ENCODE results near the gene ZIC2.
"Not testable (repeated sequence)": the region's sequence is repeated elsewhere in the genome, so short reads cannot be mapped to it uniquely, and the experiment has no call there.

Gene ZIC2

DNA sequence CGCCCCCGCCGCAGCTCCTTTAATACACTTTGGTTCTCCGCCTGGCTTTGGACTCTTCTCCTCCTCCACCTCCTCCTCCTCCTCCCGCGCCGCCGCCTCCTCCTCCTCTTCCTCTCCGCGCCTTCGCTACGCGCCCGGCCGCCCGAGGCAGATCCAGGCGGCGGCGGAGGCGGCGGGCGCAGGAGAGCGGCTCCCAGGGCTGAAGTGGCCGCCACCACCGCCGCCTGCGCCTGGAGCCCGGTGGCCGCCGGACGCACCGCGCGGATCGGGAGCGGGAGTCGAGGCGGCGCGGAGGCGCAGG is at the start of gene ZIC2:
TSS of gene ZIC2 (plus strand) at position 50 of the 301 bp plus-strand sequence. CDS start 281 bp downstream, outside the sequence.
- no peak for DNase-seq

DNA sequence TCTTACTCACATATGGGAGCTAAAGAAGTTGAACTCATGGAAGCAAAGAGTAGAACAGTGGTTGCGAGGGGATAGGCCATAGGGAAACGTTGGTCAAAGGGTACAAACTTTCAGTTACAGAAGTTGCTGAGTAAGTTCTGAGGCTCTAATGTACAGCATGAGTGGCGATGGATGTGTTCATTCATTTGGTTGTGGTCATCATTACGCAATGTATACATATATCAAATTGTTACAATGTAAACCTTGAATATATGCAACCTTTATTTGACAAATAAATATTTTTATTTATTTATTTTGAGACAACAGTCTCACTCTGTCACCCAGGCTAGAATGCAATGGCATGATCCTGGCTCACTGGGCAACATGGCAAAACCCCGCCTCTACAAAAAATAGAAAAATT is 48.7 kb upstream of the ZIC2 start:
- no peak for DNase-seq

DNA sequence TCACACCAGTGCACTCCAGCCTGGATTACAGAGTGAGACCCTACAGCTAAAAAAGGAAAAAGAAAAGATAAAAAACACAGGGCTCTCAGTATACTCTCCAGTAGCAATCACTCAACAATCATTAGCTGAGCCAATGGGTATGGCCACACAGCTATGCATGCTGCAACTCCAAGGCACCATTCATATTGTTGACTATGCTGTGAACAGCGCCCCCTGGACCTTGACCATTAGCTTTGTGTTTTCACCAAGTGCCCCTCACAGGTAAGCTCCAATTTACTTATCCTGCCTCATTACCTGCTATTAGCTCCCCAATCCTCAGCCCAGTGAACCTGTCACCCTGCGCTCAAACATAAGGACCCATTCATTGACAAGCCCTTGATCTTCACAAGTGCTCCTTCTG is 45.8 kb upstream of the ZIC2 start:
- no peak for DNase-seq

DNA sequence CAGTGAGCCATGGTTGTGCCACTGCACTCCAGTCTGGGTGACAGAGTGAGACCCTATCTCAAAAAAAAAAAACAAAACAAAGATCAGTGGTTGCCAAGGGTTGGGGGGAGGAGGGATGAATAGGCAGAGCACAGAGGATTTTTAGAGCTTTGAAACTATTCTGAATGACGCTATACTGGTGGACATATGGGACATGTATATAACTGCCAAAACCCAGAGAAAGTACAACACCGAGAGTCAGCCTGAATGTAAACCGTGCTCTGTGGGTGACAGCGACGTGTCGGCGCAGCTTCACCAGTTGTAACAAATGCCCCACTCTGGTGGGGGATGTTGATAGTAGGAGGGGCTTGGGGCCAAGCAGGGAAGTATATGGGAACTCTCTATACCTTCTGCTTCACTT is 42.9 kb upstream of the ZIC2 start:
- no peak for DNase-seq

DNA sequence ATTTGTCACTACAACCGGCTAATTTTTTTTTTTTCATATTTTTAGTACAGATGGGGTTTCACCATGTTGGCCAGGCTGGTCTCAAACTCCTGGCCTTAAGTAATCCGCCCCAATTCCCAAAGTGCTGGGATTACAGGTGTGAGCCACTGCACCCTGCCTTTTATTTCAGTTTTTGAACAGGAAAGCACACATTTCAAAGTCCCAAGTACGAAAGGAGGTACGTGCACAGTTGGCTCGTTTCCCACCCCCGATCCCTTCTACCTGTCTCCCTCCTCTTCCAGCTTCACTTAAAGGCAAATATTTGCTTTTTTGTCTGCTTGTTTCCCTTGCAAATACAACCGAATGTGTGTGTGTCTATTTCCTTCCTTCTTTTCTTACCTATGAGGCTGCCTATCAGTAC is 40.5 kb upstream of the ZIC2 start:
- DNase-seq, result no peak

DNA sequence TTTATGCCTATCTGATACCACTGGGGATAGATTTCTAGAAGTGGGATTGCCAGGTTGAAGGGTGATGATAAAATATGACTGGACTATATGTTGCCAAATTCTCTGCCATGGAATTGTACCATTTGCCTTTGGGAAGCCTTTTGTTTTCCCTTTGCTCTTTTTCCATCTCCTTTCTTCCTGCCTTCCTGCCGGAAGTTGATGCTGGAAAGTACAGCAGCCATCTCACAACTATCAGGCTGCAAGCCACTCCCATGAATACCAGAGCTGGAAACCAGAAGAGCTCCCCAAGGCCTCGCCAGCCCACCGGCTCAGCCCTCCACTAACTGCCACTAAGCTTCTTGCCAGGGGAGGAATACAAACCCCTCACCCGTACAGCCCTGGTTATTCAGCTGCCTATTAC is 39.7 kb upstream of the ZIC2 start:
- DNase-seq, result no peak

DNA sequence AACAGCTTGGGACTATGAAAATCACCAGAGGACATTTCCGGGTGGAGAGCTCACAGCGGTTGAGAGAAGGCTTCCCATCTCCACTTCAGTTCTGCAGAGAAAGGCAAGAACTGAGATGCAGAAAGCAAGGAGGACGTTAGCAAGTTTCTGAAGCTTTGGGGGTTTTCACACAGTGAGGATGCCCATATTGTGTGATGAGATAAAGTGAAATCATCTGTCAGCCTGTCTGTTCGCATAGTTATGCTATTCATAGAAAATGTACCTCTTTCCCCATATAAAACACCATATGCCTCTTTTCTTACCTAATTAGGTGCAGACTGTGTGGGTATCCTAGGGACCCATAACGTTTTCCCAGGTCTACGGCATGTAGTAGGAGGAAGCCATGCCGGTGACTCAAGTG is 37.5 kb upstream of the ZIC2 start:
- DNase-seq, result no peak

DNA sequence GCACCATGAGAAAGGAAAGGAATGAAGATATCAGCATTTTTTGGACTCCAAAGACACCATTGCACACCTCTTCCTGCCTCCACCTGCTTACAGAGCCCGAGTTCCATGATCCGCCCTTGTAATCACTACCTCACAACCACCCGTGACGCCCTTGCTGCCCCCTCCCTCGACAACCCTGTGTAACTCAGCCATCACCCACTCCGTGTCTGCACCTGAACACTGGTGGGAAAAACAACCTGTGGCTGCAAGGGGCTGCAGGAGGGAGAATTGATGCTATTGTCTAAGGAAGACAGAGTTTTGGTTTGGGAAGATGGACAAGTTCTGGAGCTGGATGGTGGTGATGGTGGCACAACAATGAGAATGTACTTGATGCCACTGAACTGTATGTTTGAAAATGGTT is 37.0 kb upstream of the ZIC2 start:
- DNase-seq, result no peak

DNA sequence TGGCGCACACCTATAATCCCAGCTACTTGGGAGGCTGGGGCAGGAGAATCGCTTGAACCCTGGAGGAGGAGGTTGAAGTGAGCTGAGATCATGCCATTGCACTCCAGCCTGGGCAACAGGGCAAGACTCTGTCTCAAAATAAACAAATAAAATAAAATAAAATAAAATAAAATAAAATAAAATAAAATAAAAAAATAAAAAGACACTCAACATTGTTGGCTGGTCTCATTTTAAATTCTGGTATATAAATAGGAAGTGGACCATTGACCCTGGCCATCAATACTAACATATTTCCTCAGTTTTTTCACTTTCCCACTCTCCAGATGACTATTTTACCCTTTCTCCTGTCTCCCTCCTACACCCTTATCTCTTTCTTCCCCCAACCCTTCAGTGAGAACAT is 36.1 kb upstream of the ZIC2 start:
- DNase-seq, result not testable (repeated sequence)

DNA sequence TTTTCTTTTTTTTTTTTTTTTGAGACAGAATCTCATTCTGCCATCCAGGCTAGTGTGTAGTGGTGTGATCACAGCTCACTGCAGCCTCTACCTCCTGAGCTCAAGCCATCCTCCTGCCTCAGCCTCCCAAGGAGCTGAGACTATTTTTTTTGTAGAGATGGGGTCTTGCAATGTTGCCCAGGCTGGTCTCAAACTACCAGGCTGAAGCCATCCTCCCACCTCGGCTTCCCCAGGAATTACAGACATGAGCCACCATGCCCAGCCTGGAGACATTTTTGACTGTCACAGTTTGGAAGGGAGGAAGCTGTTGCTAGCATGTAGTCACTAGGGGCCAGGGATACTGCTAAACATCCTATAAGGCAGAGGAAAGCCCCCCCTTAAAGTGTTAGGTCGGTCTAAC is 33.9 kb upstream of the ZIC2 start:
- DNase-seq, result no peak

DNA sequence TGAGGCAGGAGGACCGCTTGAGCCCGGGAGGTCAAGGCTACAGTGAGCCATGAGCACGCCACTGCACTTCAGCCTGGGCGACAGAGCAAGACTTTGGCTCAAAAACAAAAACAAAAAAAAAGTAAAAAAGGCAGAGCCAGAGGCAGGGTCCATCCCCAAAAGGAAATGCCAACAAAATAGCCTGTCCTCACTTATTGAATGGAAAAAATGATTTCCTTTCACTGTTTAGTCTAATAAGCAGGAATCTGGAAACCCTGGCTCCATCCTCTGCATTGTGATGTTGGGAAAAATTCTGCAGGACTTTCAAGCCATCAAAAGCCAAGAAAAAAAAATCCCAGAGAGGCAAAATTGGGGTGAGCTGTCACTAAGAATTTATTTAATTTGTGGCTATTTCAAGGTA is 33.2 kb upstream of the ZIC2 start:
- no peak for DNase-seq

DNA sequence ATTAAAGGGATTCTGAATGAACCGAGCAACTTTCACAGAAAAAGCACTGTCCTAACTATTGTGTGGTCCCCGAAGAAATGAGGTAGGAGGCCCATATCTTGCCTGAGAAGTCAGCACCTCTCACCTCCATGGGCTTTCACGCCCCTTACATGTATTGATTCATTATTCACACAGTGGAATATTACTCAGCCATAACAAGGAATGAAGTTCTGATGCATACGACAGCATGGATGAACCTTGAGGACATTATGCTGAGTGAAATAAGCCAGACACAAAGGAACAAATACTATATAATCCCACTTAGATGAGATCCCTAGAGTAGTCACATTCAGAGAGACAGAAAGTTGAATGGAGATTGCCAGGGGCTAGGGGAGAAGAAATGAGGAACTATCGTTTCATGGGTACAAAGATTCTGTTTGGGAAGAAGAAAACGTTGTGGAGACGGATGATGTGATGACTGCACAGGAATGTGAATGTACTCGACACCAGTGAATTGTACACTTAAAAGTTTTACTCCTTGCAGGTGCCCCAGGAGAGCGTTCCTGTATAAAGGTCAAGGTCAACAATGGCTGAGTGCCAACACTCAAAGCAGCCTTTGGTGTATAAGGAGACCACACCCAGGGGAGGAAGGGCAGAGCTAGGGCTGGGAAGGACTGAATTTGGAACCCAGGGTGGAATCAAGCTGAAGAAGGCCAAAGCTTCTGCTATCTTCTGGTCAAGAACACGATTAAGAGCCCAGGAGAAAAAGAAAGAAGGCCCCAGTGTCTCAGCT is 32.5 kb upstream of the ZIC2 start:
- no peak for DNase-seq

DNA sequence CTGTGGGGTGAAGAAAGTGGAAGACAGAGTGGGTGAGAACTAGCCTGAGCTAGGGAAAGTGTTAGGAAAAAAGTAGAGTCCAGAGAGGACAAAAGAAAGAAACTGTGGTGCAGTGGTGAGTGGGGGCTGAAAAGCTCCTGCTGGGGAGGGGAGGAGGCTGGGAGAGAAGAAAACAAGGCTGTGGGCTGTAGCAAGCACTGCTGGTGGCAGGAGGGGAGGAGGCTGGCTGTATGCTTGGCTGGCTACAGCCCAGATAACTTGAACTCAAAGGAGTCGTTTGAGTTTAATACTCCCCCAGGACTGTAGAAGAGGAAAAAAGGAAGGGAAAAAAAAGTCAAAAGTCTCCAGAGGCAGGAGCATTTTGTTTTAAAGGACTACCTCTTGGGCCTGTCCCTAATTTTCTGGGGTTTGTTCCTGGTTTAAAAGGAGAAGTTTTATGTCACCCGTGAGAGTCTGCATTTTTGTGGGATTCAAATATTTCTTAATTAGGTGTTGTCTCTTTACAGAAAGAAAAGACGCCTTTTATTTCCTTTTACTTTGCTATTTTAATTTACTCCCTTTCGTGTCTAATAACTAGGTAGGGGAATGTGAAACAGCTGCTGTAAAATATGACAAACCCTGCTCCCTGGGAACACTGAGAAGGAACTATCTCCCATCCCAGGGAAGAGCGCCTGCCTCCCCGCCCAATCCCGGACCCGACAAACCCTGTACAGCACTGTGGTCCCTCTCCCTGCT is 31.7 kb upstream of the ZIC2 start:
- DNase-seq, result no peak

DNA sequence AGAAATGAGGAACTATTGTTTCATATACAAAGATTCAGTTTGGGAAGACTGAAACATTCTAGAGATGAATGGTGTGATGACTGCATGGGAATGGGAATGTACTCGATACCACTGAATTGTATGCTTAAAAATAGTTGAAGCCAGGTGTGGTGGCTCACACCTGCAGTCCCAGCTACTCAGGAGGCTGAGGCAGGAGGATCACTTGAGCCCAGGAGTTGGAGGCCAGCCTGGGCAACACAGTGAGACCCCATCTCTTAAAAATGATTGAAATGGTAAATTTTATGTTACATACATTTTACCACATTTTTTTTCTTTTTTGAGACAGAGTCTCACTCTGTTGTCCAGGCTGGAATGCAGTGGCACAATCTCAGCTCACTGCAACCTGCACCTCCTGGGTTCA is 29.9 kb upstream of the ZIC2 start:
- DNase-seq, result not testable (repeated sequence)

DNA sequence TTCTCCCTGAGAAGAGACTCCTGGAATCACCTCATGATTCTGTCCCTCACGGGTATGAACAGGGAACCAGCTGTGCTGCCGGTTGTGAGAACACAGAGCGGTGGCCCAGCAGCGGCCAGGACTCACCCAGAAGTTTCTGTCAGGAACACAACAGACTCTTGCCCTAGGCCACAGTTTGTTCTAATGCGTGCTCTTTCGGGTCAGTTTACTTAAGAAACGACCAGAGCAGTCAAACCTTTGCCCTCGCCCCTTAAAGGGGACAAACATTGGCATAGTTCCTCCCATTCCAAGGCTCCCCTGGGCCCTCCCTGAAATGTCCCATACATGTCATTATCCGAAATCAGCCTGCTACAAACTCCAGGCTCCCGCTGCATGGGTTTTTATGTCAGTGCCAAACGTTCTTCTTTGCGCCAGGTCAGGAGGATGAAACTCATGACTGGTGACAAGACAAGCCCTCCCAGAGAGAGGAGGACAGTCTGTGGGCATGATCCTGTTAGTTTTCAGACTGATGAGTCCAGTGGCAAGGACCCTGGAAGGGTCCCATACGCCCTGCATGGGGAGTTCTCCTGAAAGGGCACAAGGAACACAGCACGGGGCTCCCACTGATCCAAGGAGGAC is 28.3 kb upstream of the ZIC2 start:
- no peak for DNase-seq

DNA sequence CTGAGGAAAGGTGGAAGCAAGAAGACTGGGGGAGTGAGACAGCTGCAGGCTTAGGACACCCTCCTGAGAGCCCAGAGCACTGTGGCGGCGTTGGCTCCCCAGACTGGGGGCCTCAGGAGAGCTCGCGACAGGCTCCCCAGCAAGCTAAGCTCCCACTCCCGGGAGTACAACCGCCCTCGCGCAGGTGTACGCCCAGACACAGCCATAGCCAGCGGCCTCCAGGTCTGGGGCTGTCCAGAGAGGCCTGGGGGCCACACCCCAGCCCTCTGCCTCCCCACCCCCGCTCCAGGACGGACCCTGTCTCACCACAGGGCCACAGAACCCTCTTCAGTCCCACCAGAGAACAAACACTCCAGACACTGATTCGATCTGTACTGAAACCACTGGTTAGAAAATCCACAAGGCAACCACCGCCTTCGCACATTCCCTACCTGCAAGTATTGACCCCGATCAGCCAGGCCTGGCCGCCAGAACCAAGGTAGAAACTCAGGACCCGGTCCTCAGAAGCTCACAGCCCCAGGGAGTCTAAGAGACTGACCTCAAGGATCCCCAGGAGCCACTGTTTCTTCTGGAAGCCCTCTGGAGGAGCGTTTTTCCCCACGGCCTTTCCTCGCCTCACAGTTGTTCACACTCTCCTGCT is 26.4 kb upstream of the ZIC2 start:
- DNase-seq, result no peak

DNA sequence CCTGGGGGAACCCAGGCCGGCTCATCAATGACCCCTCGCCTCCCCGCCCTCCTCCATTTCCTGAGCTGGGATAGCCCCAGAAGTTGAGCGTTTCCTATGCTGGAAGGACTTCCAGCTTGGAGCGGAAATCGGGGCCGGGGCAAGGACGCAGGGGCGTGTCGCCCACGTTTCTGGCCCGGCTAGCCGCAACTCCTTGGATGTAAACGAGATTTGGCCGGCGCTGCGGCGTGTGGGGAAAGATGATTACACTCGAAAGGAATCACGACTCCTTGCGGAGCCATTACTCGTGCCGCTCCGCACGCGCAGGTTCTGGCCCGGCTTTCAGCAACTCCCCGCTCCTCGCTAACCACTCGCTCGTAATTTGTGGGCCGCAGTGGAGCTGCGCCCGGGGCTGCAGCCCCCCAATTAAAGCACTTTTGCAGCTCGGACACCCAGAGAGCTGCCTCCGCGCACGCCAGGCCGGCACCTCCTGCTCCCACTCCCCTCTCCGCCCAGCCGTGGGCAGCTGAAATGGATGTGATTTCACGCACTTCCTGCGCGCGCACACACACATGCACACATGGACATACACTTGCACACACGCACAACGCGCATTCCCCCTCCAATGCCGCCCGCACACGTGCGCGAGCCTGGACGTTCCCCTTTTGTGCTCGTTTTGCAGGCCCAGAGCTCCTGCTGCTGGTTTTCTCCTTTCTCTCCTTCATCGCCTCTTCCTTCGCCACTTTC is 25.7 kb upstream of the ZIC2 start:
- DNase-seq, result no peak

DNA sequence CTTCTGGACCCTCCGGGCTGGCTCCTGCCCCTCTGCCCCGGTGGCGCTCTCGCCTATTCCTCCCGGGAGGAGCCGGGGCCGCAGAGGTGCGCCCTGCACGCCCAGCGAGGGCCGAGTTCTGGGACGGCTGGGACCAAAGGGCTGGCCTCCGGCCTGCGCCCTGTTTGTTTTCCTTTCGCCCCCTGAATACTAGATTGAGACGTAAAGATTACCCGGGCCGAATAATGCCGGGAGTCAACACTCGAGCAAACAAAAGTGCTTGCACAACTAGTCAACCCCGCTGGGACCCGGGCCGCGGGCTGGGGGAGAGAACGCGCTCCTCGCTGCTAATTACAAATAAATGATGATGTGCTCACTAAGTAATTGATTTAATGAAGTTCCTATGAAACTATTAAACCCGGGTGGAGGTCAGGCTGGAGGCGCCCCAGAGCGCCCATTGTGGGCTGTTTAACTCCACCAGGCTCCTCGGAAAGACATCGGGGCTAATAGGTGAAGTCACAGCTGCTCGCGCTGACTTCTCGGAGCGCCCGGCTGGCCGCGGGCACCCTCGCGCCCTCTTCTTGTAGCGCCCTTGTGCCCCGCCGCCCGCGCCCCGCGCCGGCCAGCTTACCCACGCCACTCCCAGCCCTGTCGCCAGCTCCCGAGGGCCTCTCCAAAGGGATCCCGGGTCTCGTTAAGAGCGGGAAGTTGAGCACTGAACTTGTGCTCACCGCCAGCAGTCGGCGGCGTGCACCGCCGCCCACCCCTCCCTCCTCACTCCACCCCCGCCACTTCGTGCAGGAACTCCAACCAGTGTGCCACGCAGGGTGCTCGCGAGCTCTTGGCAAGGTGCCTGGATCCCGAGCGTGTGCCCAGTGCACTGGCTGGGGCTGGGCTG is 24.9 kb upstream of the ZIC2 start:
- DNase-seq, result no peak

DNA sequence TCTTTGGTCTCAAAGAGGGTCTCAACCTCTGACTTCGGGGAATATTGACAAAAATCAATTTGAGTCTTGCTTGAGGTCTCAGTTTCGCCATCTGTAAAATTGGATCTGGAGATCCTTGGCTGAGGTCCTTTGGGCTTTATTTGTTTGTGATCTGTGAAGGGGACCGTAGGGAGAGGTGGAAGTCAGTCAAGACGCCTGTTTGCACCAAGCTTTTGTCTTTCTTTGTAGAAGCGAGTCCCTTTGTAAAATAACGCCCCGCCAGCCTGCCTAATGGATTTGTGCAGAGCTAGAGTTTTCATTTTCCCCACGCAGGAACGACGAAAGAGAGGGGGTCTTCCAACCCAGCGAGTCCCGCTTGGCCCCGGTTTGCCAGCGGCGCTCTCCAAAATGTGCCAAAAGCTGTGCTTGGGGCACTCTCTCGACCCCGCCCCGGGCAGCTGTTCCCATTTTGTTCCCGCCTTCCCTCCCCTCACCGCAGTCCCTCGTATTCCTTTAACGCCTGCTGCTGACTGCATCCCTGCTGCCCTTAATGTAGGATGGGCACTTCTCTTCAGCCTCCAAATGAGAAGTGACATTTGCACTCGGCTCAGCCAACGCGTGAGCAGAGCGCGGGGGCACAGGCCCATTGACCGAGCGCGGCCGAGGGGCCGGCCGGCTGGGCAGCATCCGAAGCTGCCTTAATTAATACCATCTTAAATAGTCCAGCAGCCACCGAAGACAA is 23.0 kb upstream of the ZIC2 start:
- no peak for DNase-seq

DNA sequence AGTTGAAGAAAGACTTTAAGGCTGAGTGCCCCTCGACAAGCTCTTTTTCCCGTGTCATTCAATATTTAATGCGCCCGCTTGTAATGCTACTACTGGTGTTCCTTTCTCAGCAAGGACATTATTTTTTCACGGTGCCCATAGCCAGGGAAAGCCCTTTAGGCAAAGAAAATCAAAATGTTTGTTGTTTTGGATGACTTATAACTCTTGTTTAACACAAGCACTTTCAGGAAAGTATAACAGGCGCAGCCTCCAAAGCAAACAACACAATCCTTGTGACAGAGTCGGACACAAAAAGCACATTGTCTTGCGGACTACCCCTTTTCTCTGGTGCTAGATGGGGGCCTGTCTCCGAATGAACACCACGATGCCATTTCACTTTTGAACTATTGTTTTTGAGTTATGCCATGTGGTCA is 22.5 kb upstream of the ZIC2 start:
- no peak for DNase-seq

DNA sequence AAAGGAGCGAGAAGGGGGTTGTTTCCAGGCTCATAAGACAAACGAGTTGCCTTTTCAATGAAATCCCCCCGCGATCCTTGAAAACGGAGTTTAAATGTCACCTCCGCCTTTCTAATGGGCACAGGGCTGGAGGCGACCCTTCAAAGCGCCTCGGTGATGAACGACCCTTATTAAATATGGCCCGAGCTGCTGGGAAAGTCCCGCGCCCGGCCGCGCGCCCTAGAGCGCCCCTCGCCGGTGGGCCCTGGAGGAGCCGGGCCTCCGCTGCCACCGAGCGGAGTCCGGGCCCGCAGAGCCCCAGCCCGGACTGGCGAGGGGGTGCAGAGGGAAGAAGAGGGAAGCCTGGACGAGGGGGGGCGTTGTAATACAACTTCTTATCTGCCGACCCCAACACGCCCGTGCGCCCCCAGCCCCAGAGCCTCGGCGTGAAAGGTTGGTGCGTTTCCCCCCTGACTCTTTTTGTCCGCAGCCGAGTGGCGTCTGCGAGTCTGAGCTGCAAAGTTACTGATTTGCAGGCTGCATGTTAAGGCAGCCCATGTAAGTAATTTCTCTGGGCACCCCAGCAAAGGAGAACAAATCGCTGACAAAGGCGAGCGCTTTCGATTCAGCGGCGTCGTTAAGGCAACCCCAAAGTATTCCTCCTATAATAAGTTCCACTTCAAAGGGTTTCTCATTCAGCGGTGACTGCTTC is 21.9 kb upstream of the ZIC2 start:
- DNase-seq, result no peak

All from stimulated activated CD4-positive, alpha-beta T cell treated with anti-CD3 and anti-CD28 coated beads, Interleukin-4, amount 100 ng/mL, for 24 hours (primary cell).